Measurements from ENCODE around the gene VPS37C. TPM values are rescaled to one million over a fixed set of nuclear protein-coding genes. Genes with fewer than 3 reads are reported as not detected.

The VPS37C gene
- total RNA-seq, 1 experiment from 2014 or later: 32.7 TPM

GRCh38 chr11:61111050-61111435 is 50.2 kb downstream of the VPS37C start:
- H3K27ac ChIP-seq (ENCODE audit: low read depth, low read length, poor library complexity, severe bottlenecking): no peak overlapping the region
- no peaks in the 10 kb centered on the region for H3K27me3 ChIP-seq (replicated peaks; ENCODE audit: insufficient read depth, low read depth, low read length, poor library complexity)
- ChIA-PET POLR2A (ENCODE audit: low non-redundant PET) (no interaction called here), CTCF (no interaction called here)
- DNase-seq (ENCODE audit: low spot score): no peak
- H3K9me3 ChIP-seq (ENCODE audit: low read depth, low read length, poor library complexity, severe bottlenecking): no peaks in the 10 kb centered on the region
- H3K36me3 ChIP-seq (ENCODE audit: insufficient read depth, low read length, poor library complexity, severe bottlenecking): no peaks in the 10 kb centered on the region
- TF ChIP-seq EZH2 (IDR thresholded peaks at IDR 0.05; ENCODE audit: borderline replicate concordance, low read depth, low read length, poor library complexity, severe bottlenecking): no peak
- TF ChIP-seq, protein P1, sequence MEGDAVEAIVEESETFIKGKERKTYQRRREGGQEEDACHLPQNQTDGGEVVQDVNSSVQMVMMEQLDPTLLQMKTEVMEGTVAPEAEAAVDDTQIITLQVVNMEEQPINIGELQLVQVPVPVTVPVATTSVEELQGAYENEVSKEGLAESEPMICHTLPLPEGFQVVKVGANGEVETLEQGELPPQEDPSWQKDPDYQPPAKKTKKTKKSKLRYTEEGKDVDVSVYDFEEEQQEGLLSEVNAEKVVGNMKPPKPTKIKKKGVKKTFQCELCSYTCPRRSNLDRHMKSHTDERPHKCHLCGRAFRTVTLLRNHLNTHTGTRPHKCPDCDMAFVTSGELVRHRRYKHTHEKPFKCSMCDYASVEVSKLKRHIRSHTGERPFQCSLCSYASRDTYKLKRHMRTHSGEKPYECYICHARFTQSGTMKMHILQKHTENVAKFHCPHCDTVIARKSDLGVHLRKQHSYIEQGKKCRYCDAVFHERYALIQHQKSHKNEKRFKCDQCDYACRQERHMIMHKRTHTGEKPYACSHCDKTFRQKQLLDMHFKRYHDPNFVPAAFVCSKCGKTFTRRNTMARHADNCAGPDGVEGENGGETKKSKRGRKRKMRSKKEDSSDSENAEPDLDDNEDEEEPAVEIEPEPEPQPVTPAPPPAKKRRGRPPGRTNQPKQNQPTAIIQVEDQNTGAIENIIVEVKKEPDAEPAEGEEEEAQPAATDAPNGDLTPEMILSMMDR (conservative IDR thresholded peaks at IDR 0.05; ENCODE audit: low read depth, low read length): no peak
- BruUV-seq (replicated peaks): no TSS peak
- no peak overlapping the region for H3K4me3 ChIP-seq (ENCODE audit: low read depth, low read length, poor library complexity, severe bottlenecking)
- intact Hi-C loops (cut with micrococcal nuclease; ENCODE audit: unreplicated experiment): no loop called here
- H3K4me1 ChIP-seq (ENCODE audit: insufficient read depth, low read length, poor library complexity, severe bottlenecking): no peaks in the 10 kb centered on the region

GRCh38 chr11:61110255-61111049 is 50.8 kb downstream of the VPS37C start:
- no peak overlapping the region for H3K4me3 ChIP-seq (ENCODE audit: low read depth, low read length, poor library complexity, severe bottlenecking)
- no TSS peak for BruUV-seq (replicated peaks)
- H3K9me3 ChIP-seq (ENCODE audit: low read depth, low read length, poor library complexity, severe bottlenecking): no peaks in the 10 kb centered on the region
- no peak for TF ChIP-seq EZH2 (IDR thresholded peaks at IDR 0.05; ENCODE audit: borderline replicate concordance, low read depth, low read length, poor library complexity, severe bottlenecking)
- TF ChIP-seq, protein P1 (conservative IDR thresholded peaks at IDR 0.05; ENCODE audit: low read depth, low read length): no peak
- ChIA-PET CTCF (no interaction called here), POLR2A (ENCODE audit: low non-redundant PET) (no interaction called here)
- no peaks in the 10 kb centered on the region for H3K36me3 ChIP-seq (ENCODE audit: insufficient read depth, low read length, poor library complexity, severe bottlenecking)
- no peaks in the 10 kb centered on the region for H3K27me3 ChIP-seq (replicated peaks; ENCODE audit: insufficient read depth, low read depth, low read length, poor library complexity)
- intact Hi-C loops (cut with micrococcal nuclease; ENCODE audit: unreplicated experiment): no loop called here
- H3K27ac ChIP-seq (ENCODE audit: low read depth, low read length, poor library complexity, severe bottlenecking): no peak overlapping the region
- no peaks in the 10 kb centered on the region for H3K4me1 ChIP-seq (ENCODE audit: insufficient read depth, low read length, poor library complexity, severe bottlenecking)
- no peak for DNase-seq (ENCODE audit: low spot score)

- Histone ChIP-seq H3K9me3 (ENCODE audit: low read depth, low read length, poor library complexity, severe bottlenecking) (no peaks in the 10 kb centered on the region), H3K27me3 (replicated peaks; ENCODE audit: insufficient read depth, low read depth, low read length, poor library complexity) (no peaks in the 10 kb centered on the region), H3K36me3 (ENCODE audit: insufficient read depth, low read length, poor library complexity, severe bottlenecking) (no peaks in the 10 kb centered on the region), H3K4me1 (ENCODE audit: insufficient read depth, low read length, poor library complexity, severe bottlenecking) (no peaks in the 10 kb centered on the region), H3K27ac (ENCODE audit: low read depth, low read length, poor library complexity, severe bottlenecking) (no peak overlapping the region), H3K4me3 (ENCODE audit: low read depth, low read length, poor library complexity, severe bottlenecking) (no peak overlapping the region)
- no TSS peak for BruUV-seq (replicated peaks)
- DNase-seq (ENCODE audit: low spot score): no peak
- TF ChIP-seq EZH2 (IDR thresholded peaks at IDR 0.05; ENCODE audit: borderline replicate concordance, low read depth, low read length, poor library complexity, severe bottlenecking): no peak
- TF ChIP-seq, protein P1 (conservative IDR thresholded peaks at IDR 0.05; ENCODE audit: low read depth, low read length): no peak
- ChIA-PET CTCF (no interaction called here), POLR2A (ENCODE audit: low non-redundant PET) (no interaction called here)
- intact Hi-C loops (cut with micrococcal nuclease; ENCODE audit: unreplicated experiment): no loop called here
Observed at GRCh38 chr11:61109671-61110070, 51.6 kb downstream of the VPS37C start.

All from A673 (cell line).